Germinal center (tissue), 1 donor: ENCODE results near the gene TRAF3IP1.
A peak's percentile ranks its signal among the peaks of the same experiment; 100 is the strongest.

ENCODE experiments used
- DNase-seq: peaks from one replicate; pipeline ENCODE4 v3.0.0; 2012; ENCODE audit warnings: mixed read lengths, low spot score

TRAF3IP1 gene

GRCh38 chr2:238408615-238409340 is 88.5 kb downstream of the TRAF3IP1 start:
- no peak for DNase-seq

GRCh38 chr2:238409341-238410199 is 89.3 kb downstream of the TRAF3IP1 start:
- no peak for DNase-seq

DNA sequence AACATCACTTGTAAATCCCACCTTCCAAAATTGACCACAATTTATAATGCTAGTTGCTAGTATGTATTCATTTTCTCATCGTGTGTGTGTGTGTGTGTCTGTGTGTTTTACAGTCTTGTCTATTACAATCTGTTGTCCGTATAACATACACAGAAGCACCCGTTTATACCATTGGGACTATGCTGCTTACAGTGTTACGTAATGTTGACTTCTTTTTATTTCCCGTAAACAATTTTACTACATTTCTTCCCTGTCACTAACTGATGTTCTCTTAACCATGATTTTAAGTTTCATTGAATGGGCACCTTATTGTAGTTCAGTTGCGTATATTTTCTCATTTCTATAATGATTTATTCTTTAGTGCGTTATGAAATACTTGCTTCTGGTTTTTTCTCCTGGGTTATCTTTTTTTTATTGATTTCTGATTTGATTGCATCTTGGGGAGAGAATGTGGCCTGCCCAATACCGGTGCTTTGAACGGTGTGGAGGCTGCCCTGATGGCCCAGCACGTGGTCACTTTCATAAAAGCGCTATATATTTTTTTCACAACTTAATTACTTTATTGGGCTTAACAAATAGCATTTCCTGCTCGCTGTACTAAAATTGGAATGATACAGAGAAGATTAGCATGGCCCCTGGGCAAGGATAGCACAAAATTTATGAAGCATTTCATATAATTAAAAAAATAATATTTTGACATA is 91.9 kb downstream of the TRAF3IP1 start:
- no peak for DNase-seq

DNA sequence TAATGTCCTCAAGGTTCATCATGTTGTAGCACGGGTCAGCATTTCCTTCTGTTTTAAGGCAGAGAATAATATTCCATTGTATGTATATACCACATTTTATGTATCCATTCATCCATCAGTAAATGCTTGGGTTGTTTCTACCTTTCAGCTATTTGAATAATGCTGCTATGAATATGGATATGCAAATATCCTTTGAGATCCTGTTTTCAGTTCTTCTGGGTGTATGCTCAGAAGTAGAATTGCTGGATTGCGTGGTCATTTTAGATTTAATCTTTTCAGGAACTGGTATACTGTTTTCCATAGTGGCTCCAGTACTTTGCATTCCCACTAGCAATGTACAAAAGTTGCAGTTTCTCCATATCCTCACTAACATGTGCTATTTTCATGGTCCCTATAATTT is 93.0 kb downstream of the TRAF3IP1 start:
- no peak for DNase-seq

GRCh38 chr2:238415036-238415764 is 94.9 kb downstream of the TRAF3IP1 start:
- no peak for DNase-seq

DNA sequence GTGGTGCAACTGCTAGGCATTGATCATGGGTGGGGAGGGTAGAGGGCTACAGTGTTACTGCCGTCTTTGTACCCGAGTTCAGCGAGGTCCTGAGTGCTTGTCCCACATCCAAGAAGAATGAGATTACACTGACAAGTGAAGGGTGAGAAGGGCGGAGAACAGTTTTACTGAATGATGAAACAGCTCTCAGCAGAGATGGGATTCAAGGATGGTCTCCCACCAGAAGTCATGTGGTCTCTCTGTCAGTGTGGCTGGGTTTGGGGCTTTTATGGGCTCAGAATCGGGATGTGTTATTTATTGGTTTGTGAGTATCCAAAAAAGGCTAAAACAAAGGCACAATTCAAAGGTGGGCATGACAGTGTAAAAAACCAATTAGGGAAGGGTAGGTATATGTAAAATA is 95.6 kb downstream of the TRAF3IP1 start:
- DNase-seq, result no peak

DNA sequence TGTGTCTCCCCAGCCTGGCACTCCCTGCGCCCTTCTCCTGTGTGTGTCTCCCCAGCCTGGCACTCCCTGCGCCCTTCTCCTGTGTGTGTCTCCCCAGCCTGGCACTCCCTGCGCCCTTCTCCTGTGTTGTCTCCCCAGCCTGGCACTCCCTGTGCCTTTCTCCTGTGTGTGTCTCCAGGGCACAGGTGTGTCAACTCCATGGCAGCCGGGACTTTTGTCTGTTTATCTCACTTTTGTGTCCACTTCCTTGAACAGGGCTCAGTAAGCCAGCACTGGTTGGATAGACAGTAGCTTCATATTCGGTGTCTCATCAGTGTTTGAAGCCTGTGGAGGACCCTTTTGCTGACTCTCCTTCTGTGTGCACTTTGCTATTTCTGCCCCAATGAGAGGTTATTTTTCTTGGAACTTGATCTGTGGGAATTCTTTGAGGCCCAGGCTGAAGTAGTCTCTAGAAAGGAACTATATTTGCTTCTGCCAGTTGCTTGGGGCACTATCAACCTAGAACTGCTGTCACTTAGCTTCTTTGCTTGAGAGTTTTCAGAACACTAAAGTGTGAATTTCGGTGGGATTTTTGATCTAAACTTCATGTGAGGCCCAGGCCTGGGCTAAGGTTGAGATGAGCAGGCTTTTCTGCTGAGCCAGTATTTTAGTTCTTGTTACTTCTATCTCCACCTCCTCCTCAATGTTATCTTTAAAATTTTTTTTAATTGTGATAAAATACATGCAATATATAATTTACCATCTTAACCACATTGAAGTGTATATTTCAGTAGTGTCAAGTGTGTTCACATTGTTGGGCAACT is 98.1 kb downstream of the TRAF3IP1 start:
- DNase-seq, result no peak

- DNase-seq, result no peak
Measured at GRCh38 chr2:238418999-238419546, 98.8 kb downstream of the TRAF3IP1 start.

DNA sequence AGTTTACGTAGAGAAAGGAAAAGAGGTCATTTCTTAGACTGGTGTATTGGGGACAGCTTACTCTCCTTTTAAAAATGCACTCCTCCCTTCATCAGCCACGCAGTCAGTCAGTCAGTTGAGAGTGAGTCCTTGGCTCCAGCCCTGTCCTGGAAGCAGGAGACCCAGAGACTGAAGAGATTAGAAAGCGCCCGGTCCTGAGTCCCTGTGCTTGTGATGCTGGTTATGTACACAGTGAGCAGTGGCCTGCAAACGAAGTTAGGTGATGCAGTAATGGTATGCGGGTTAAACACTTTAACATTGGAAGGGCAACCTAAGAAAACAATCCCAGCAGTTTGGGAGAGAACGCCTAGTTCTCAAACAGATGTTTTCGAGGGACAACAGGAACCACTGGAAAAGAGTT is 100.1 kb downstream of the TRAF3IP1 start:
- no peak for DNase-seq

- no peak for DNase-seq
Measured at GRCh38 chr2:238420878-238421694, 100.8 kb downstream of the TRAF3IP1 start.

DNA sequence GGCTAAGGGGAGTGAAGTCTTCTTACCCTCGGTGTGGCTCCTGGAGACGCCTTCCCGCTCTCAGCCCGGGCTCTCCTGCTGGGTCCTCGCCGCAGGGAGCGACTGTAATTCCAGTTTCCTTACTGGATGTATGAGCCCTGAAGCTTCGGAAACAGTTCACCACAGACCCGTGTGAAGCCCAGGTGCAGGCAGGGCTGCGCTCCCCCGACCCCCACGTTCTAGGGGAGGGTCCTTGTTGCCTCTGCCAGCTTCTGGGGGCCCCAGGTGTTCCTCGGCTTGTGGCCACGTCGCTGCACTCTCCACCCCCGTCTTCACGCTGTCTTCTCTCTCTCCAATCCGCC is 101.3 kb downstream of the TRAF3IP1 start:
- no peak for DNase-seq

DNA sequence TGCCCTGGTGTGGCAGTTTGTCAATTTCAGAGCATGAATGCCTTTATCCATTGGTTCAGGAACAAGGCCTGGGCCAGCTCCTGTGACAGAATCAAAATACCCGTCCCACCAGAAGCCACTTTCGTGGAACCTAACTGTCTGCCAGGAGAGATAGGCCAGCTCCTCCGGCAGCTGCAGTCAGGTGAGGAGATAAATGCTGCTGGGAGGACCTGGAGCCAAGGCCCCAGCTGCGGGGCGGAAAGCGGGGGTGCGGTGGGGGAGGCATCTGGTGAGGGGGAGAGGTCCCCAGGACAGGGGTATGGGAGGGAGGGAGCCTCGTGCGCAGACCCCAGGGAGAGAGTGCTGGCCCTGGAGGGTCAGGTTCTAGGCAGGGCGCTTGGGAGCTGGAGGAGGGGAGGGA is 102.0 kb downstream of the TRAF3IP1 start:
- DNase-seq, result no peak

DNA sequence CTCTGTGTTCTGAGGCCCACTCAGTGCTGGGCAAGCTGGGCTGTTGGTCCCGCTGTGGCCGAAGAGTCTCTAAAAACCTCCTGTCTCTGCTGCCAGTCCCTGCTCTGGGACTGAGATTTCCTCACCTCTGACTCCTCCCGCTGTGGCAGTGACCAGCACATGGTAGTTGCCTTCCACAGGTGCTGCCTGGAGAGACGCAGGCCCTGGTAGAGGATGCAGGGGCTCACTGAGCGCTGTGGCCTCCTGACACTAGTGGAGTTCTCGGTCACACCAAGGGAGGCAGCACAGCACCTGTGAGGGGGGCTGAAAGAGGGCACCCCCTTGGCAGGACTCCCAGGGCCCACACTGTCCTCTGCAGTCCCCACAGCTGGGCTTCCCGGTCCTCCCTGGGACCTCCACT is 102.6 kb downstream of the TRAF3IP1 start:
- DNase-seq, result no peak

DNA sequence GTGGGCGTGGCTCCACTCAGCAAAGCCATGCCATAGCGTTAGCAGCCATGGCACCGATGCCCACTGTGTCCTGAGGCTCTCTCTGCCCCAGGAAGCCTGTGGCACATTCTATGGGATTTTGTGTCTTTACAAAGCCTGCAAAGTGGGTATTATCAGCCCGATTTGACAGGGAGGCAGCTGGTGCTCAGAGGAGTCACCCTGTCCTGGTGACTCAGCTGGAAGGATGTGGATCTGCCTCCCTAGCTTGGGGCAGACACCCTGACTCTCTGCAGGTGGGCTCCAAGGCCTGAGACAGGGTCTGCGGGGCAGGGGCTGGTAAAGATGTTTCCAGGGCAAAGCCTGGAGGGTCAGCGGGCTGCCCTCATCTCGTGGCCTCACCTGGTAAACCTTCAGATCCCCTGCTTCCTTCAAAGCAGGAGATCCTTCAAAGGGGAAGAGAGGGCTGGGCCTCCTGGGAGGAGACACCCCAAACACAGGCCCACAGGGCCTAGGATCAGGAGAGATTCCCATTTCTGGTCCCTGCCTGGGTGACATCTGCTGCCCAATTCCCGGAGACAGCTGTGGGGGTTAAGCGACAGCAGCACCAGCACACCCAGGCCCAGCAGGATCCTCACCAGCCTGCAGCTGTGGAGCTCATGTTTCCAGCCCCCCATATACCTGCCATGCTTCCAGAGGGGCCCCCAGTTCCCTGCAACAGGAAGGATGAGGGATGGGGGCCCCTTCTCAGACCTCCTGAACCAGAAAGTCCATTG is 103.4 kb downstream of the TRAF3IP1 start:
- no peak for DNase-seq

- DNase-seq, result no peak
Measured at GRCh38 chr2:238424313-238424700, 104.0 kb downstream of the TRAF3IP1 start.

DNA sequence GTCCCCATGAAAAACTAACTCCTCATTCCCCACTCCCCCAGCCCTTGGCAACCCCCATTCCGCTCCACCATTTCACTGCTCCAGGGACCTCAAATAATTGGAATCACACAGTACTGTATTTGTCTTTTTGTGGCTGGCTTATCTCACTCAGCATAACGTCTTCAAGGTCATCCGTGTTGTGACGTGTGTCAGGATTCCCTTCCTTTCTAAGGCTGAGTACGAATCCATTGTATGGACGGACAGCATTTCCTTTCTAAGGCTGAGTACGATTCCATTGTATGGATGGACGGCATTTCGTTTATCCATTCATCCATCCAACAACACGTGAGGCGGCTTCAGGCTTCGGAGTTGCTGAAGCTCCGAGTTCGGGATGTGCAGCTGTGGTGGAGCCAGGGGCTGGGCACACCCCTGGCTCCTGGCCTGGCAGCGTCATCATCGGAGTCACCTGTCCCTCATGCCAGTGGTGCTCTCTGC is 105.2 kb downstream of the TRAF3IP1 start:
- no peak for DNase-seq

GRCh38 chr2:238425979-238426567 is 105.8 kb downstream of the TRAF3IP1 start:
- no peak for DNase-seq

DNA sequence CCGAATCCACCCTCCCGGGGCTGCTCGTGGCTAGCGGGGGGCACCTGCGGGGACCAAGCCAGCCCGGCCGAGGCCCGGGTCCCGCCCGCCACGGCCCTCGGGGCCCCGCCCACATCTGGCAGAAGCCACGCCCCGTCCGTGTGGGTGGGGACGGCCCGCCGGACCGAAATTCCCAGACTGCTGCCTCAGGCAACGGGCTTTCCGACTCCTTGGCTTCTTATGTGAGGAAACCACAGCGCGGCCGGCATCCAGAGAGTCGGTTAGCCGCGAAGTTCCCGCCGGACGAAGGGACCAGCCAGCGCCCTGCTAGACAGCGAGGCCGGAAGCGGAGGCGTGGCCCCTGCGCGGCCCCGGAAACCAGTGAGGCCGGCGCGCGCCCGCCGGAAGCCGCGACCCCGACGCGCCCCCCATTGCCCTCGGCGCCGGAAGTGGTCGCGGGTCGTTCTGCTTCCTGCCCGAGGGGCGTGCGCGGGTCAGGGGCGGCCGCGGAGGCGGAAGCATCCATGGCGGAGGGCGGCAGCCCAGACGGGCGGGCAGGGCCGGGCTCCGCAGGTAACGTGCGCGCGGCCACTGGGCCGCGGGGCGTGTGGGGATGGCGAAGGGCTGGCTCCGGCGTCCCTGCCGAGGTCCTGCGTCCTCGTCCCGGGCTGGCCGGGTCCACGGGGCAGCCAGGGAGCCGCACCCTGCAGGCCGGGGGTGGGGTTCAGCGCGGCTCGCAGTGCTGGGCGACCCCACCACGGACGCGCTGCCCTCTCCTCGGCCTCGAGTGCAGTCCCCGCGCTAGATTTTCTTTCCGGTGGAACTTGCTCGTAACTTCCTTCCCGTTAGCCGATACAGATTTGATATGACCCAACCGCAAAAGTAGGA is 106.5 kb downstream of the TRAF3IP1 start, which contains the start of gene ASB1:
Gene ASB1 (plus strand): TSS at position 360 of the 867 bp plus-strand sequence. CDS start 144 bp downstream, at position 504.
- peak; percentile 89 for DNase-seq
